ENCODE results near the gene GALR2.

Gene GALR2

GRCh38 chr17:76122431-76123190, 48.0 kb downstream of the GALR2 start:
- TF ChIP-seq ZFX (IDR thresholded peaks at IDR 0.05; ENCODE audit: borderline replicate concordance) (no peak), CTCF (IDR thresholded peaks at IDR 0.05) (no peak)
- no peak overlapping the region for H3K27ac ChIP-seq

GRCh38 chr17:76123191-76123499, 48.6 kb downstream of the GALR2 start:
- no peak overlapping the region for H3K27ac ChIP-seq
- TF ChIP-seq CTCF (IDR thresholded peaks at IDR 0.05) = no peak
- TF ChIP-seq ZFX (IDR thresholded peaks at IDR 0.05; ENCODE audit: borderline replicate concordance) = no peak

DNA sequence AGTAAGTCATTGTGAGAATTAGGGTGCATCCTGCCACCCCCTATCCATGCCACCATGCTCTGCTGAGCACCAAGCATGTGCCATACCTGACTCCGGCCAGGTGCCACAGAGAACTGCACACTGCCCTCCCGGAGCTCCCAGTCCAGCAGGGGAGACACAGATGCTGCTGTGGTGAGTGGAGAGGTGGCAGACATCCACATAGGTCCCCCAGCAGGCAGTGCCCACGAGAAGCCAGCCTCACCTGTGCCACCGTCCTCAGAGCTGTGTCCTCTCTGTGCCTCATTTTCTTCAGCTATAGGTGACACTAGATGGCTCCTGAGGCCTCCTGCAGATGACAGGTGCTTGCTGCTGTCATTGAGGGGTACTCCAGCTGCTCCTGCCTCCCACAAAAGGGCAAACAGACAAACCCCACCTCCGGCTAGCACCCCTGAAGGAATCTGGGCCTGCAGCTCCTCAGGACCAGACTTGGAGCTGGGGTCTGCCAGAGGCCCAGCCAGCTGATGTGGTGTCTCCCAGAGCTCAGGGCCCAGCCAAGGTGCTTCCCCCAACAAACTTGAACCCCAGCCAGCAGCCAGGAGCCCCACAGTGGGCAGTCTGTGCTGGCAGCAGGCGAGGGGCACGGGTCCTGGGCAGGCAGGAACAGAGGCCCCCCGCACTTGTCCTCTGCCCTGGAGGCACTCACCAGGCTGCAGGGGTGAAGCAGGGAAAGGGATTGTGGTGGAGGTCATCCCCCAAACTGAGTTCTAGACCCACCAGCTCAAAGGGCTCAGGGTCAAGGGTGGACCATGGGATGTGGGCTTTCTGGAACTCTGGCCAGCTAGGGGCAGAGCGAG, 49.4 kb downstream of the GALR2 start:
- no peak overlapping the region for H3K27ac ChIP-seq
- TF ChIP-seq CTCF (IDR thresholded peaks at IDR 0.05) (no peak), ZFX (IDR thresholded peaks at IDR 0.05; ENCODE audit: borderline replicate concordance) (no peak)

- TF ChIP-seq CTCF (IDR thresholded peaks at IDR 0.05) (no peak; the same call in 1 of the 2 replicates), ZFX (IDR thresholded peaks at IDR 0.05; ENCODE audit: borderline replicate concordance) (no peak)
- no peak overlapping the region for H3K27ac ChIP-seq
These were observed 50.2 kb downstream of the GALR2 start for GRCh38 chr17:76124582-76125390.

- TF ChIP-seq CTCF (IDR thresholded peaks at IDR 0.05) = no peak
- TF ChIP-seq ZFX (IDR thresholded peaks at IDR 0.05; ENCODE audit: borderline replicate concordance) = no peak
These were observed 50.8 kb downstream of the GALR2 start for GRCh38 chr17:76125391-76125675.

DNA sequence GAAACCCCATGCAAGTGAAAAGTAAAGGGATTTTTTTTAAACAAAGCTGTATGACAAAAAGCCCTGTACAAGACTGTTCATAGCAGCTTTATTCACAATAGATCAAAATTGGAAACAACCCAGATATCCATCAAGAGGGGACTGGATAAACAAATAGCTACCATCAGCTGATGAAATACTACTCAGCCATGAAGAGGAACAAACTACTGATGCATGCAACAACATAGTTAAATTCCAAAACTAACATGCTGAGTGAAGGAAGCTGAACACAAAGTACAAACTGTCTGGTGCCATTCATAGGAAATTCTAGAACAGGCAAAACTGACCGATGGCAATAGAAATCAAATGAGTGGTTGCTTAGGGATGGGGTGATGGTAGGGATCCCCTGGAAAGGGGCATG, 51.3 kb downstream of the GALR2 start:
- no peak for TF ChIP-seq CTCF (IDR thresholded peaks at IDR 0.05)
- TF ChIP-seq ZFX (IDR thresholded peaks at IDR 0.05; ENCODE audit: borderline replicate concordance) = no peak
- H3K27ac ChIP-seq = no peak overlapping the region

More at GRCh38 chr17:76125391-76125675, 50.8 kb downstream of the GALR2 start:
- no peak overlapping the region for H3K27ac ChIP-seq
